Activated T-cell treated with anti-CD3 and anti-CD28 coated beads for 48 hours (primary cell): ENCODE data around the gene WDR44.
"Not testable (repeated sequence)": the region's sequence is repeated elsewhere in the genome, so short reads cannot be mapped to it uniquely, and the experiment has no call there.

Experiments
- DNase-seq: peaks from one replicate; pipeline ENCODE4 v3.0.0-alpha.2; 2020; ENCODE audit warnings: low read depth

WDR44 gene

GRCh38 chrX:118480172-118480571, 134.3 kb downstream of the WDR44 start:
- DNase-seq, result no peak

- DNase-seq, result not testable (repeated sequence)
Measured at GRCh38 chrX:118482384-118482783, 136.5 kb downstream of the WDR44 start.

- DNase-seq, result no peak
Measured at GRCh38 chrX:118484216-118484903, 138.5 kb downstream of the WDR44 start.

- not testable (repeated sequence) for DNase-seq
Measured at GRCh38 chrX:118486693-118487092, 140.8 kb downstream of the WDR44 start.

- no peak for DNase-seq
Measured at GRCh38 chrX:118493016-118493415, 147.1 kb downstream of the WDR44 start.

- no peak for DNase-seq
Measured at GRCh38 chrX:118493653-118494297, 147.9 kb downstream of the WDR44 start.

- DNase-seq, result peak; percentile 72
Measured at GRCh38 chrX:118495061-118495921, 149.4 kb downstream of the WDR44 start, which contains the start of gene DOCK11. Gene DOCK11, plus strand, starts transcription at chrX:118495815. Its CDS starts 157 bp downstream, at chrX:118495972.

- peak; percentile 61 for DNase-seq
Measured at GRCh38 chrX:118495958-118496762, 150.3 kb downstream of the WDR44 start.

GRCh38 chrX:118496763-118497079, 150.8 kb downstream of the WDR44 start:
- DNase-seq, result no peak

GRCh38 chrX:118497180-118497818, 151.4 kb downstream of the WDR44 start:
- DNase-seq, result no peak

GRCh38 chrX:118498351-118498750, 152.4 kb downstream of the WDR44 start:
- DNase-seq, result no peak

- DNase-seq, result no peak
Measured at GRCh38 chrX:118498755-118499154, 152.8 kb downstream of the WDR44 start.

- no peak for DNase-seq
Measured at GRCh38 chrX:118499295-118499694, 153.4 kb downstream of the WDR44 start.
